BLaER1 (cell line): ENCODE results near the gene FRMD4A.

Experiments
- H3K27ac ChIP-seq: shearing (Covaris generic); formaldehyde crosslinking; 2 replicates; pipeline ENCODE4 v1.8.1; 2022
- H3K27me3 ChIP-seq: shearing (Covaris generic); formaldehyde crosslinking; 2 replicates; pipeline ENCODE4 v1.8.1; 2022
- H3K36me3 ChIP-seq: shearing (Covaris generic); formaldehyde crosslinking; 2 replicates; pipeline ENCODE4 v1.8.1; 2022
- H3K4me1 ChIP-seq: shearing (Covaris generic); formaldehyde crosslinking; 2 replicates; pipeline ENCODE4 v1.8.1; 2022
- H3K4me2 ChIP-seq: shearing (Covaris generic); formaldehyde crosslinking; 2 replicates; pipeline ENCODE4 v1.8.1; 2022
- H3K4me3 ChIP-seq: shearing (Covaris generic); formaldehyde crosslinking; 2 replicates; pipeline ENCODE4 v1.8.1; 2022
- H3K9ac ChIP-seq: shearing (Covaris generic); formaldehyde crosslinking; 2 replicates; pipeline ENCODE4 v1.8.1; 2022
- H3K9me3 ChIP-seq: shearing (Covaris generic); formaldehyde crosslinking; 2 replicates; pipeline ENCODE4 v1.8.1; 2022
- H4K20me1 ChIP-seq: shearing (Covaris generic); formaldehyde crosslinking; 2 replicates; pipeline ENCODE4 v1.8.1; 2022
- Cebpa-rat ChIP-seq: shearing (Covaris generic); IDR thresholded peaks from 2 replicates; pipeline ENCODE4 v1.8.1; 2022

The FRMD4A gene

DNA sequence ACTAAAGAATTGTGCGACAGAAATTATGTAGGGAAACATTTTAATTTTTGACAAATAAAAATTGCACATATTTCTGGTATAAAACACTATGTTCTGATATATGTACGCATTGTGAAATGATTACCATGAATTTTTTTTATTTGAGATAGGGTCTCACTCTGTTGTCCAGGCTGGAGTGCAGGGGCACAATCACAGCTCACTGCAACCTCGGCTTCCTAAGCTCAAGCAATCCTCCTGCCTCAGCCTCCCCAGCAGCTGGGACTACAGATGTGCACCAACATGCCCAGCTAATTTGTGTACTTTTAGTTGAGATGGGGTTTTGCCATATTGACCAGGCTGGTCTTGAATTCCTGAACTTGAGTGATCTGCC, 149.2 kb downstream of the FRMD4A start:
- Histone ChIP-seq H3K27me3 (no peaks in the 10 kb centered on the region), H3K4me2 (no peak overlapping the region), H4K20me1 (no peaks in the 10 kb centered on the region), H3K27ac (no peak overlapping the region), H3K4me3 (no peak overlapping the region), H3K9ac (no peak overlapping the region), H3K4me1 (peaks cover 28% of the 10 kb centered on the region), H3K36me3 (no peaks in the 10 kb centered on the region), H3K9me3 (no peaks in the 10 kb centered on the region)
- TF ChIP-seq Cebpa-rat, result no peak

DNA sequence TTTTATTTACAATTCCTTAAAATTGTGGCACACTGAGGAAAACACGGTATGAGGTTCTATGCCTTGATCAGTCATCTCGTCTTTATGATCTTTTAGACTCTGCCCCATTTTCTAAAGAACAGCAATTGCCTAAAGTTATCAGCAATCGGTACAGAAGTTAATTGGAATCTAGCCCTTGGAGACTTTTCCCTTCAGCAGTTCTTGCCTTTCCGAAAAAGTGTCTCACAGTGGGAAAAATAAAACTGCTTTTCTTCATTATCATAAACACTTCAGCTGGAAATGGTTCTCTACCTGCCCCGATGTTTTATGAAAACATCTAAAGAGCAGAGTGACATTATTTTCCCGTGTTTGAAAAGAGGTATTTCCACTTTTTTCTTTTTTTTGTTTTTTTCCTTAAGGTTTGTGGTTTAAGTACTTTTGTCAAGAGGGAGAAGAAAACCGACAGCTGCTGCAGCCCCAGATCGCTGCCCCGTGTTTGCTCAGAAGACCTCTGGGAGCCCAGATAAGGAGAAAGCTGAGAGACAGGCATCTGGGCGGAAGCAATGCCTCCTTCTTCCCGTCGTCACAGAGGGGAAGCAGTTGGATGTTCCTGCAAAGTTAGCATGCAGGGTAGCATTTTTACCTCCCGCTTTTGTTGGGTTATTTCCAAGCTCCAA, 149.7 kb downstream of the FRMD4A start:
- no peaks in the 10 kb centered on the region for H4K20me1 ChIP-seq
- no peak overlapping the region for H3K9ac ChIP-seq
- no peak overlapping the region for H3K4me3 ChIP-seq
- H3K4me2 ChIP-seq, result 0 out of 2 replicates have a peak overlapping the region, but pooled peaks have one; percentile 10
- peaks cover 23% of the 10 kb centered on the region for H3K4me1 ChIP-seq
- no peaks in the 10 kb centered on the region for H3K9me3 ChIP-seq
- H3K27ac ChIP-seq, result no peak overlapping the region
- no peaks in the 10 kb centered on the region for H3K36me3 ChIP-seq
- H3K27me3 ChIP-seq, result no peaks in the 10 kb centered on the region
- TF ChIP-seq Cebpa-rat, result no peak

- Histone ChIP-seq H4K20me1 (no peaks in the 10 kb centered on the region), H3K4me3 (no peak overlapping the region), H3K36me3 (no peaks in the 10 kb centered on the region), H3K9ac (no peak overlapping the region), H3K4me2 (no peak overlapping the region), H3K4me1 (peaks cover 7% of the 10 kb centered on the region), H3K27me3 (peaks cover 14% of the 10 kb centered on the region), H3K9me3 (no peaks in the 10 kb centered on the region), H3K27ac (no peak overlapping the region)
- no peak for TF ChIP-seq Cebpa-rat
Measured at GRCh38 chr10:14179251-14179650, 151.5 kb downstream of the FRMD4A start.

DNA sequence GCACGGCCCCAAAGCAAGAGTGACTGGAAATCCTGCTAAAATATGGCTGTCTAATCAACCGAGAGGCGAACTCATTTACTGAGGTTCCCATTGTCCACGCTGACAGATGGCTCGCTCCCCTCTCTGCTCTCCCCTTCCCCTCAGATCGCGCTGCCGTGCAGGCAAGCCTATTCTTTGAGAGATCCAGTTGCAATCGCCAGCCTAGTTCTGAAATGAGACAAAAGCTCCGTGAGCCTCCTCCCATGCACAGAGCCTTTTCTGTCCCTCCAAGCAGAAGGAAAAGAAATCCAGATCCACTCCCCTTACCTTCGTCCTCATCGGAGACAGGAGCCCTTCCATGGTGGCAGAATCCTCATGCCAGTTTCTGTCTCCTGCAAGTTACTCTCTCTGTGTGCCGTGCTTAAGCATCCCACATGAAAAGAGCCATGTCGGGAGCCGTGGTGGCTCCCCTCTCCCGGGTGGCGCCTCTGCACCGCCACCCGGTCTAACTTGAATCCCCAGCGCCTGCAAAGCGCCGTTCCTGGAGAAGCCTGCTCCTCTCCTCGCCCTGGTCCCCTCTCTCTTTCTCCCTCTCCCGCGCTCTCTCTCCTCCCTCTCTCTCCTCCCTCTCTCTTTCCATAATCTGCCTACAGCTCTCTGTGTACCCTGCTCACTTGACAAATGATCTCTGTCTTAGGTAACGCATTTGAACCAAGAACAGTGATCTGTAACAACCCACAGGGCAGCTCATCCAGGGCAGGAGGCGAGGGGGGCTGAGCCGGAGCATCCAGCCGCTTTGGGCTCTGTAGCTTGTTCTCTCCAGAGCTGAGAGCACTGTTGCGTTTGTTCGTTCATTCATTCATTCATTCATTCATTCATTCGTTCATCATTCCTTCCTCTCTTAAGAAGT, 156.8 kb downstream of the FRMD4A start:
- Histone ChIP-seq H3K4me3 (peak overlapping the region; percentile 43), H3K27me3 (peaks cover 34% of the 10 kb centered on the region), H3K27ac (no peak overlapping the region), H3K9ac (no peak overlapping the region), H4K20me1 (no peaks in the 10 kb centered on the region), H3K9me3 (no peaks in the 10 kb centered on the region), H3K4me2 (peak overlapping the region; percentile 64), H3K4me1 (peaks cover 13% of the 10 kb centered on the region), H3K36me3 (no peaks in the 10 kb centered on the region)
- no peak for TF ChIP-seq Cebpa-rat

GRCh38 chr10:14173391-14173705, 157.4 kb downstream of the FRMD4A start:
- Histone ChIP-seq H3K27ac (no peak overlapping the region), H4K20me1 (no peaks in the 10 kb centered on the region), H3K27me3 (peaks cover 34% of the 10 kb centered on the region), H3K9me3 (no peaks in the 10 kb centered on the region), H3K9ac (no peak overlapping the region), H3K4me3 (peak overlapping the region; percentile 43), H3K4me1 (peaks cover 13% of the 10 kb centered on the region), H3K36me3 (no peaks in the 10 kb centered on the region), H3K4me2 (peak overlapping the region; percentile 64)
- no peak for TF ChIP-seq Cebpa-rat

DNA sequence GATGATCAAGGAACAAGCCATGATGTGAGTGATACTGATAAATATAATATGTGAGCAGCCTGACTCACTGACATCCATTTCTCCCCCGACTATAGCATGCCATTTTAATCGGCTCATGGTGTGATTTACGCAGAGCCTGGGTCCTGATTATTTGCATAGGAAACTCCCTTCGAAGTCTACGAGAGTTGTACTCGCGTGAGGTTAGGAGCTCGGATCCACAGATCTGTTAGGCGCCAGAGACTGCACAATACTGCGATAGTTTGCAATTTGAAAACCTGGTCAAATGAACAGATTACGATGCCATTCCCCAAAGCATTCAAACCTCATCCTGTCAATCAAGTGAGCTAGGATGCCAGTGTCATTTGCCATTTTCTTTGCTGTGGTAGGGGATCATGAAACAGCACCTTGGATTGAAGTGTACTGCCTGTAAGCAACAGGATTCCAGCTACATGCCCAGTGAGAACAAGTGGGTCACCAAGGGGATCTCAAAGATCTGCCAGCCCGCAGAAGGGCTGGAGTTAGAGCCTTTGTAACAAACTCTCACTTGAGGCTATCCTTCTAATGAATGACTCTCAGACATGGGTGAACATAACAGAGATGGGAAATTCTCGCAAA, 158.3 kb downstream of the FRMD4A start:
- Histone ChIP-seq H4K20me1 (no peaks in the 10 kb centered on the region), H3K4me2 (no peak overlapping the region)

DNA sequence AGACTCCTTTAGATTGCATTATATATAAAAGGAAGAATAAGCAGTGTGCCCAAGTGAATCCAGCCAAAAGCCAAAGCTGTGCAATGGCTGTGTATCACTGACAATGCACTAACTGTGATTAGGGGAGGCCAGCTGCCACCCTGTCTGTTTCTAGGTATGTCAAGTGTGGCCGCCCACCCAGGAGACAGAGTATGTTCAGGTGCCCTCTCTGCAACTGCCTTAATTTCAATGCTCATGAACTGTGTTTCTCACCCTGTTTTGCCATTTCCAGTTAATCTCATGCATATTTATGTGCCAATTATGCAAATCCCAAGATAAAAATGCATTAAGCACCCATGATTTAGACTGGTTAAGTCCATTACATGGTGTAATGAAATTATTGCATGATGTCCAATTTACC, 159.4 kb downstream of the FRMD4A start:
- Histone ChIP-seq H3K4me3 (no peak overlapping the region), H4K20me1 (no peaks in the 10 kb centered on the region), H3K27me3 (peaks cover 34% of the 10 kb centered on the region), H3K9me3 (no peaks in the 10 kb centered on the region), H3K4me1 (peaks cover 13% of the 10 kb centered on the region), H3K9ac (no peak overlapping the region), H3K4me2 (no peak overlapping the region), H3K27ac (no peak overlapping the region), H3K36me3 (no peaks in the 10 kb centered on the region)
- TF ChIP-seq Cebpa-rat, result no peak

More for the DNA sequence above, 158.3 kb downstream of the FRMD4A start:
- peaks cover 13% of the 10 kb centered on the region for H3K4me1 ChIP-seq
- H3K36me3 ChIP-seq, result no peaks in the 10 kb centered on the region
- no peak for TF ChIP-seq Cebpa-rat
- H3K9me3 ChIP-seq, result no peaks in the 10 kb centered on the region
- no peak overlapping the region for H3K27ac ChIP-seq
- no peak overlapping the region for H3K9ac ChIP-seq
- peaks cover 34% of the 10 kb centered on the region for H3K27me3 ChIP-seq
- H3K4me3 ChIP-seq, result no peak overlapping the region

DNA sequence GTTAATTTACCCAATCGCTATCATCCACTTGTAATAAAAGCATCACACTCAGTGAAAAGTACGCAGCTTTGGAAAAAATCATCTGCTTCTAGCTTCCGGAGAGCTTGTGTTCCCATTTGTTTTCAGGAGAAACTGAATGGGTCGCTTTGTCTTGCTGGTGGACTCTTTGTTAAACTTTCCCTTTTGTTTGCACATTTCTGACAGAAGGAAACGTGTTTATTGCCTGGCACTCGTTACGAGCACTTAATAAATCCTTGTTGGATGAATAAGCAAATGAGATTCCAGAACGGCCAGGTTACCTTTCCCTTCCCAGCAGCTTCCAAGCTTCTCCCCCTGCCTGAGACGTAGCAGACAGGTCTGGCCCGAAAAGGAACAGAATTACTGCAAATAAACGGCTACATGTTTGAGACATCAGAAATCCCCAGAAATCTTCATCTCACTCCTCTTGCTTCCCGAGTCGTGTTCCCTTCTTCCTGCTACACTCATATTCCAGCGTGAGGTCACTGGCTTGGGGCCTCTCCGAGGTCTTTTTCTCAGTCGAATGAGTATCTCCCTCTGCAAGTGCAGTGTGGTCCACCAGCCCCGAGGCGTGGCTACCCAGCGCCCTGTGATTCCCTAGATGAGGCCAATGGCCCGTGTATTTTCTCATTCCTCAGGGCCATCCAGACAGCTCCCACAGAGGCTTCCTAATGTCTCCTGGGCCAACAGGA, 167.2 kb downstream of the FRMD4A start:
- Histone ChIP-seq H4K20me1 (no peaks in the 10 kb centered on the region), H3K4me3 (no peak overlapping the region), H3K4me2 (no peak overlapping the region), H3K9ac (no peak overlapping the region), H3K4me1 (no peaks in the 10 kb centered on the region), H3K27ac (no peak overlapping the region), H3K36me3 (no peaks in the 10 kb centered on the region), H3K27me3 (no peaks in the 10 kb centered on the region), H3K9me3 (no peaks in the 10 kb centered on the region; the same call in 1 of the 2 replicates)
- TF ChIP-seq Cebpa-rat, result no peak

GRCh38 chr10:14162629-14163344, 167.9 kb downstream of the FRMD4A start:
- no peaks in the 10 kb centered on the region for H3K36me3 ChIP-seq
- no peak overlapping the region for H3K4me2 ChIP-seq
- no peak for TF ChIP-seq Cebpa-rat
- no peak overlapping the region for H3K9ac ChIP-seq
- H4K20me1 ChIP-seq, result no peaks in the 10 kb centered on the region
- H3K27ac ChIP-seq, result no peak overlapping the region
- H3K9me3 ChIP-seq, result no peaks in the 10 kb centered on the region; the same call in 1 of the 2 replicates
- no peaks in the 10 kb centered on the region for H3K27me3 ChIP-seq
- H3K4me1 ChIP-seq, result no peaks in the 10 kb centered on the region
- no peak overlapping the region for H3K4me3 ChIP-seq
